Measurements from ENCODE around the gene UBE2R2.
"Not testable (repeated sequence)": the region's sequence is repeated elsewhere in the genome, so short reads cannot be mapped to it uniquely, and the experiment has no call there.

UBE2R2 gene

GRCh38 chr9:33816327-33817252, at the start of gene UBE2R2:
Gene UBE2R2, plus strand, starts transcription at chr9:33817160. Its CDS starts 598 bp downstream, at chr9:33817758.
- peak; percentile 59 for DNase-seq

- DNase-seq: not testable (repeated sequence)
Observed at GRCh38 chr9:33770156-33770880, 46.6 kb upstream of the UBE2R2 start.

DNA sequence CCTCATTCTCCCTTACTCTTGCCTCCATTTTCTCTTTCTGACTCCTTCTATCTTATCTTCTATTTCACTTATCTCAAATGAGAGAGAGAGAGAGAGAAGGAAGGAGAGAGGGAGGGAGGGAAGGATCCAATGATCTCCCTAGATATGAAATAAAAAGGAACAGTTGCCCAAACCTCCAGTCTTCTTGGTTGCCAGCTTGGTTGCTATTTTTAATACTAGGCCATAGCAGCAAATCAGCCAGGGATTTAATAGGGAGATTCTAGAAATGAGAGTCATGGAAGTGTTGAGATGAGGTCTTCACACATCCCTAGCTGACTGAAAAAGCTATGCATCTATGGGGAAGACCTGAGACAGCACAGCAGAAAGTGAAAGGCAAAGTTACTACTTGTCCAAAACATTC, 43.8 kb upstream of the UBE2R2 start:
- not testable (repeated sequence) for DNase-seq

GRCh38 chr9:33774074-33774659, 42.8 kb upstream of the UBE2R2 start:
- DNase-seq: not testable (repeated sequence)

DNA sequence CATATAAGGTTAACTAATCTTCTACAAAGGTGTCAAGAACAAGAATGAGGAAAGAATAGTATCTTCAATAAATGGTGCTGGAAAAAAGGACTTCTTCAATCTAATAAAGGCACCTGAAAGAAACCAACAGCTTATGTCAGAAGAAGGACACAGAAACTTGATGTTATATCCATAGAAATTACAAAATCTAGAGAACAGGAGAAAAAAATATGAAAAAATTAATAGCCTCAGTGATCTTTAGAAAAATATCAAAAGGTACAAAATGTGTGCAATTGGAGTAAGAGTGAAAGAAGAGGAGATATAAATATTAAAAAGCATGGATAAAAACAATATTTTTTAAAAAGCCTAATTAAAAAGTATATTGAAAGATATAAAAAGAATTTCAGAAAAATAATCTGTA, 40.4 kb upstream of the UBE2R2 start:
- no peak for DNase-seq

DNA sequence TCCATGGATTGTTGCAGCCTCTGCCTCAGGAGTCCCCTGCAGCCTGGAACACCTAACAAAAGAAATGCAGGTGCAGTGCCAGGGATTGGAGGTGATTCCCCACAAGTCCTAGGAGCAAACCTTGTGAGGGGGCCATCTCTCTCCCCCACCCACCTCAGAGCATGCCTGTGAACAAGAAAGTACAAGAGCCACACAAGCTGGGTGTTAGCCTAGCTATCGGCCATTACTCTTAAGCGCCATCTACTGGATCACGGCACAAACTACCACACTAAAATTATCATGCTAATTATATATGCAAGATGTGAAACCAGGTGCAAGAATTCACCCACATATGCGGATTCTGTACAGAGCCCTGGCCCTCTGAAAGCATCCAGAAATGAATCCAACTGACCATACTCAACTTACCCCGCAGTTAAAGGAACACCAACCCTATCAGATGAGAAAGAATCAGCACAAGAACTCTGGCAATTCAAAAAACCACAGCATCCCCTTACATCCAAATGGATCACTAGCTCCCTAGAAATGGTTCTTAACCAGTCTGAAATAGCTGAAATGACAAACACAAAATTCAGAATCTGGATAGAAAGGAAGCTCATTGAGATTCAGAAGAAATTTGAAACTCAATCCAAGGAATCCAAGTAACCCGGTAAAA, 38.1 kb upstream of the UBE2R2 start:
- no peak for DNase-seq

- DNase-seq: no peak
Observed at GRCh38 chr9:33780276-33780675, 36.7 kb upstream of the UBE2R2 start.

GRCh38 chr9:33781736-33782135, 35.2 kb upstream of the UBE2R2 start:
- DNase-seq: peak; percentile 53

GRCh38 chr9:33782395-33783152, 34.4 kb upstream of the UBE2R2 start:
- DNase-seq: peak; percentile 58

DNA sequence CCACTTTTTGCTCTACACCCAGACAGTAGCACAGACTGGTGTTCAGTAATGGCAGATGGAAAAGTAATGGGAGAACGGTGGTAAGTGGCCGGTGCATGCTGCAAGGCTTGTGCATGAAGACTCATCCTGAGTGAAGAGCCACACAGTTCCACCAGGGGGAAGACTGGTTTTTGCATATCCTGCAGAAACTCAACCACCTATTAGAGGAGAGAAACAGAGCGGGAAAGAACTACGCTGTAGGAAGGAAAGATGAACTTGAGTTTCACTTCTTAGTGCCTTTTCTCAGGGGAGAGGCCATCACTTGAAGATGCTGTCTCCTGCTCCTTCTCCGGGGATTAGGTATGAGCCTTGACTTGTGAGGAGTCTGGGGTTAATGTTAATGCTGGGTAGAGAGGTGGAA, 31.0 kb upstream of the UBE2R2 start:
- DNase-seq: peak; percentile 11

DNA sequence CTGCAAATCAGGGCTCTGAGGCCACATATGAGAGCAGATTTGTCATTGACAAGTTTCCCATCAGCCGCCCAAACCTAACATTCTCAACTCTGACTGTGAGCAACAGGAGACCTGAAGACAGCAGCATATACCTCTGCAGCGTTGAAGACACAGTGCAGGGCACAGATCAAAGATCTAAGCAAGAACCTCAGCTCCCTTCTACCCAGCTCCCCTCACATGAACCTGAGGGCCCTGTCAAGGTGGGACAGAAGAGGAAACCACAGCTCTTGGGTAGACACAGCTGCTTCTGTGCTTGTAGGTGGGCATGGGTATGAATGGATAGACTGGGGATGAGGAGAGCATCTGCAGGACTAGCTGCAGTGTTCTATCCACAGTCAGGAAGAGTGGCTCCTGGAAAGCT, 30.3 kb upstream of the UBE2R2 start:
- DNase-seq: no peak

GRCh38 chr9:33787839-33788238, 29.1 kb upstream of the UBE2R2 start:
- no peak for DNase-seq

- DNase-seq: not testable (repeated sequence)
Observed at GRCh38 chr9:33789429-33789828, 27.5 kb upstream of the UBE2R2 start.

- DNase-seq: no peak
Observed at GRCh38 chr9:33791117-33791516, 25.8 kb upstream of the UBE2R2 start.

DNA sequence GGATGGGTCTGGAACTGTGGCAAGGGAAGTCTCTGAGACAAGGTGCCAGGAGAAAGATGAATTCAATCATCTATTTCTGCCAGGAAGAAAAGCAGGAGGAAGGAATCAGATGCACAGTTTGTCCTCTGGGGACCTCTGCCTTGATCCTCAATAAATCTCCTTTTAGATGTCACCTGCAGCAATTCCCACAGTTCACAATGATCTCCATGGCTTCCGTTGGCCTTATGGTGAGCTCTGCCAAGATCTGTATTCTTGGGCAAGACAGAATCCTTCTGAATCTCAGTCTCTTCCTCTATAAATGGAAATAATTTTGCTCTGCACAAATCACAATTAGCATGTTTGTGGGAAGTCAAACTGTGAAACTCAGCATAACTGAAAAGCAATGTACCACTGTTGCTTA, 23.5 kb upstream of the UBE2R2 start:
- DNase-seq: not testable (repeated sequence)

DNA sequence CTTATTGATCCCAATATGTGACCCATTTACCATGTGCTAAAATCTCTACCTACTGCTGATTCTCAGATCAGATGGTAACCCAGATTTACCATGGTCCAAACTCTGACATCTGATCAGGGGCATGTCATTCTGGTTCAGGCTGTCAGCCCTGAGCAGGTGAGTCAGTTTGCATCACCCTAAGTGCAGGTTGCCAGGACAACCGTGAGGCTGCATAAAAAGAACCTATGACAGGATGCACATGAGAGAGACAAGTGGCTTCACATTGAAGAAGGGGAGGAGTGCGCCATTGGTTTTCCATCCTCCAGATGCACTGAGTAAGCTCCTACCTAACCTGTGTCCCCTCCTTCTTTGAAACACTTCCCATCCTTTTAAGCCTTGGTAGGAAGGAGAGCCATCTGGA, 22.4 kb upstream of the UBE2R2 start:
- DNase-seq: no peak

DNA sequence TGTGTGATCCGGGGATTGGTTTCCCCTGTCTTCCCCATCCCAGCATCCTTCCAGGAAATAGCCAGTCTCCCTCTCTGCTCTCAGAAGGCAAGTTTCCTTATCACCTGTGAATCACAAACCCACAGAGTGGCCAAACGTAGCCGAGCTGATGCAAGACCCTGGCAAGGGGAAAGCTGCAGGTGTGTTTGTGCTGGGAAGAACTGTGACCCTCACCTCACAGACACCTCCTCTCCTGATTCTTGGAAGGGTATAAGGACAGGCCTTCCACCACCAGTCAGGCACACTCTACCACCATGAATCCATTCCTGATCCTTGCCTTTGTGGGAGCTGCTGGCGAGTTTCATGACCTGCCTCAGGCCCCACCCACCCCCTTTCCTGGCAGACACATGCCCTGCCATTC, 21.7 kb upstream of the UBE2R2 start, which contains the start of gene PRSS3:
Gene PRSS3 (plus strand): TSS at position 281 of the 400 bp plus-strand sequence. CDS start 13 bp downstream, at position 294.
- no peak for DNase-seq

- DNase-seq: no peak
Observed at GRCh38 chr9:33795819-33796218, 21.1 kb upstream of the UBE2R2 start.

- DNase-seq: not testable (repeated sequence)
Observed at GRCh38 chr9:33796679-33797078, 20.3 kb upstream of the UBE2R2 start.

GRCh38 chr9:33797837-33798236, 19.1 kb upstream of the UBE2R2 start:
- DNase-seq: no peak

GRCh38 chr9:33798545-33798944, 18.4 kb upstream of the UBE2R2 start:
- no peak for DNase-seq

Data from NCI-H226 (cell line).